ENCODE measurements around the gene LINGO1. TPM values are rescaled to one million over a fixed set of nuclear protein-coding genes. Genes with fewer than 3 reads are reported as not detected.

The LINGO1 gene
- total RNA-seq, 1 donor from 2014 or later, result 41.3 TPM

GRCh38 chr15:77642793-77643430, 10.2 kb upstream of the LINGO1 start:
- no peak for DNase-seq (ENCODE audit: low spot score, unreplicated experiment)
- H3K9me3 Mint-ChIP-seq (ENCODE audit: low read depth), result no peaks in the 10 kb centered on the region
- H3K4me1 Mint-ChIP-seq (ENCODE audit: low read depth), result no peaks in the 10 kb centered on the region
- no peaks in the 10 kb centered on the region for H3K36me3 Mint-ChIP-seq (ENCODE audit: insufficient read depth)
- H3K27me3 Mint-ChIP-seq, result peaks cover 38% of the 10 kb centered on the region
- no peak overlapping the region for H3K27ac Mint-ChIP-seq
- no peak overlapping the region for H3K4me3 Mint-ChIP-seq (ENCODE audit: low read depth)
- no peak for TF ChIP-seq CTCF (IDR thresholded peaks at IDR 0.05; ENCODE audit: unreplicated experiment)

GRCh38 chr15:77641999-77642398, 9.3 kb upstream of the LINGO1 start:
- Mint-ChIP-seq H3K4me3 (ENCODE audit: low read depth) (no peak overlapping the region), H3K27me3 (peaks cover 45% of the 10 kb centered on the region), H3K36me3 (ENCODE audit: insufficient read depth) (no peaks in the 10 kb centered on the region), H3K27ac (no peak overlapping the region), H3K4me1 (ENCODE audit: low read depth) (no peaks in the 10 kb centered on the region), H3K9me3 (ENCODE audit: low read depth) (no peaks in the 10 kb centered on the region)
- TF ChIP-seq CTCF (IDR thresholded peaks at IDR 0.05; ENCODE audit: unreplicated experiment), result no peak
- DNase-seq (ENCODE audit: low spot score, unreplicated experiment), result no peak

- Mint-ChIP-seq H3K36me3 (ENCODE audit: insufficient read depth) (no peaks in the 10 kb centered on the region), H3K4me1 (ENCODE audit: low read depth) (no peaks in the 10 kb centered on the region), H3K27ac (no peak overlapping the region), H3K9me3 (ENCODE audit: low read depth) (no peaks in the 10 kb centered on the region), H3K27me3 (peaks cover 52% of the 10 kb centered on the region), H3K4me3 (ENCODE audit: low read depth) (no peak overlapping the region)
- TF ChIP-seq CTCF (IDR thresholded peaks at IDR 0.05; ENCODE audit: unreplicated experiment), result no peak
- DNase-seq (ENCODE audit: low spot score, unreplicated experiment), result no peak
Measured at GRCh38 chr15:77640615-77641014, 7.9 kb upstream of the LINGO1 start.

- no peak for DNase-seq (ENCODE audit: low spot score, unreplicated experiment)
- Mint-ChIP-seq H3K27me3 (peaks cover 55% of the 10 kb centered on the region), H3K36me3 (ENCODE audit: insufficient read depth) (no peaks in the 10 kb centered on the region), H3K27ac (no peak overlapping the region), H3K4me3 (ENCODE audit: low read depth) (no peak overlapping the region), H3K9me3 (ENCODE audit: low read depth) (no peaks in the 10 kb centered on the region), H3K4me1 (ENCODE audit: low read depth) (no peaks in the 10 kb centered on the region)
- no peak for TF ChIP-seq CTCF (IDR thresholded peaks at IDR 0.05; ENCODE audit: unreplicated experiment)
Measured at GRCh38 chr15:77639431-77639830, 6.7 kb upstream of the LINGO1 start.

GRCh38 chr15:77637851-77638692, 5.4 kb upstream of the LINGO1 start:
- H3K4me1 Mint-ChIP-seq (ENCODE audit: low read depth), result peaks cover 5% of the 10 kb centered on the region
- H3K27me3 Mint-ChIP-seq, result peaks cover 50% of the 10 kb centered on the region
- DNase-seq (ENCODE audit: low spot score, unreplicated experiment), result no peak
- H3K9me3 Mint-ChIP-seq (ENCODE audit: low read depth), result no peaks in the 10 kb centered on the region
- TF ChIP-seq CTCF (IDR thresholded peaks at IDR 0.05; ENCODE audit: unreplicated experiment), result no peak
- H3K4me3 Mint-ChIP-seq (ENCODE audit: low read depth), result no peak overlapping the region
- no peaks in the 10 kb centered on the region for H3K36me3 Mint-ChIP-seq (ENCODE audit: insufficient read depth)
- H3K27ac Mint-ChIP-seq, result no peak overlapping the region

All from progenitor cell of endocrine pancreas (in vitro differentiated cells).